Panc1 (cell line): ENCODE data around the gene ALDOA.

Source experiments
- POLR2AphosphoS5 ChIP-seq: IDR thresholded peaks from 2 replicates; pipeline ENCODE4 v1.6.1; 2012; ENCODE audit warnings: mild to moderate bottlenecking, low read depth, low read length, moderate library complexity
- TCF7L2 ChIP-seq: IDR thresholded peaks from 2 replicates; pipeline ENCODE4 v1.6.1; 2011; ENCODE audit warnings: mild to moderate bottlenecking, low read depth, low read length, inconsistent platforms
- TF ChIP-seq, protein P1 (sequence below): fragments of 450-650 bp; IDR thresholded peaks from 2 replicates; pipeline ENCODE4 v1.5.1; 2017; ENCODE audit warnings: mild to moderate bottlenecking
- TF ChIP-seq, protein P2 (sequence below), 2 experiments: IDR thresholded peaks; 2 replicates each; pipeline ENCODE4 v1.6.1; 2011 to 2012; ENCODE audit warnings: low read depth in 2 of 2, control low read depth in 1 of 2, low read length in 1 of 2, mild to moderate bottlenecking in 1 of 2, moderate library complexity in 1 of 2; ENCODE audit not compliant: insufficient read depth in 1 of 2

DNA sequence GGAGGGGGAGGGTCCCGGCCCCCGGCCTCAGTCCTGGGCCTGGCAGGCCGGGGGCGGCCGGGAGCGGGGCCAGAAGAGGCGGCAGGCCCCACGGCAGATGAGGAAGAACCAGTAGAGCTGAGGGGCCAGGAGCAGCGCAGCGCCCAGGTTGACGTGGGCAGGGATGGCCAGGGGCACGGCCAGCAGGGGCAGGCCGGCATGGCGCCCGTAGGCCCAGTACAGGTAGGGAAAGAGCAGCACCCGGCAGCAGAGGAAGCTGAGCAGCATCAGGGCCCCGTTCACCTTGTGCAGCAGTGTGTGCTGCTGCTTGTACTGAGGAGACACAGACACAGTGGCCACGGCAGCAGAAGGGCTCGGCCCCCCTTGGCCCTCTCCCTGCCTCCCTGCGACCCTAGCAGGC lies 40.4 kb upstream of the ALDOA start:
- TF ChIP-seq, protein P1, sequence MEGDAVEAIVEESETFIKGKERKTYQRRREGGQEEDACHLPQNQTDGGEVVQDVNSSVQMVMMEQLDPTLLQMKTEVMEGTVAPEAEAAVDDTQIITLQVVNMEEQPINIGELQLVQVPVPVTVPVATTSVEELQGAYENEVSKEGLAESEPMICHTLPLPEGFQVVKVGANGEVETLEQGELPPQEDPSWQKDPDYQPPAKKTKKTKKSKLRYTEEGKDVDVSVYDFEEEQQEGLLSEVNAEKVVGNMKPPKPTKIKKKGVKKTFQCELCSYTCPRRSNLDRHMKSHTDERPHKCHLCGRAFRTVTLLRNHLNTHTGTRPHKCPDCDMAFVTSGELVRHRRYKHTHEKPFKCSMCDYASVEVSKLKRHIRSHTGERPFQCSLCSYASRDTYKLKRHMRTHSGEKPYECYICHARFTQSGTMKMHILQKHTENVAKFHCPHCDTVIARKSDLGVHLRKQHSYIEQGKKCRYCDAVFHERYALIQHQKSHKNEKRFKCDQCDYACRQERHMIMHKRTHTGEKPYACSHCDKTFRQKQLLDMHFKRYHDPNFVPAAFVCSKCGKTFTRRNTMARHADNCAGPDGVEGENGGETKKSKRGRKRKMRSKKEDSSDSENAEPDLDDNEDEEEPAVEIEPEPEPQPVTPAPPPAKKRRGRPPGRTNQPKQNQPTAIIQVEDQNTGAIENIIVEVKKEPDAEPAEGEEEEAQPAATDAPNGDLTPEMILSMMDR, result no peak
- TF ChIP-seq POLR2AphosphoS5, result no peak
- TF ChIP-seq TCF7L2, result no peak
- TF ChIP-seq, protein P2, sequence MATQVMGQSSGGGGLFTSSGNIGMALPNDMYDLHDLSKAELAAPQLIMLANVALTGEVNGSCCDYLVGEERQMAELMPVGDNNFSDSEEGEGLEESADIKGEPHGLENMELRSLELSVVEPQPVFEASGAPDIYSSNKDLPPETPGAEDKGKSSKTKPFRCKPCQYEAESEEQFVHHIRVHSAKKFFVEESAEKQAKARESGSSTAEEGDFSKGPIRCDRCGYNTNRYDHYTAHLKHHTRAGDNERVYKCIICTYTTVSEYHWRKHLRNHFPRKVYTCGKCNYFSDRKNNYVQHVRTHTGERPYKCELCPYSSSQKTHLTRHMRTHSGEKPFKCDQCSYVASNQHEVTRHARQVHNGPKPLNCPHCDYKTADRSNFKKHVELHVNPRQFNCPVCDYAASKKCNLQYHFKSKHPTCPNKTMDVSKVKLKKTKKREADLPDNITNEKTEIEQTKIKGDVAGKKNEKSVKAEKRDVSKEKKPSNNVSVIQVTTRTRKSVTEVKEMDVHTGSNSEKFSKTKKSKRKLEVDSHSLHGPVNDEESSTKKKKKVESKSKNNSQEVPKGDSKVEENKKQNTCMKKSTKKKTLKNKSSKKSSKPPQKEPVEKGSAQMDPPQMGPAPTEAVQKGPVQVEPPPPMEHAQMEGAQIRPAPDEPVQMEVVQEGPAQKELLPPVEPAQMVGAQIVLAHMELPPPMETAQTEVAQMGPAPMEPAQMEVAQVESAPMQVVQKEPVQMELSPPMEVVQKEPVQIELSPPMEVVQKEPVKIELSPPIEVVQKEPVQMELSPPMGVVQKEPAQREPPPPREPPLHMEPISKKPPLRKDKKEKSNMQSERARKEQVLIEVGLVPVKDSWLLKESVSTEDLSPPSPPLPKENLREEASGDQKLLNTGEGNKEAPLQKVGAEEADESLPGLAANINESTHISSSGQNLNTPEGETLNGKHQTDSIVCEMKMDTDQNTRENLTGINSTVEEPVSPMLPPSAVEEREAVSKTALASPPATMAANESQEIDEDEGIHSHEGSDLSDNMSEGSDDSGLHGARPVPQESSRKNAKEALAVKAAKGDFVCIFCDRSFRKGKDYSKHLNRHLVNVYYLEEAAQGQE (IDR thresholded peaks at IDR 0.05; ENCODE audit: insufficient read depth in 1 of 2, low read depth in 2 of 2, low read length in 1 of 2), result no peak
